Suprapubic skin (tissue), 4 donors: ENCODE results near the gene CIAO2A. TPM values are rescaled to one million over a fixed set of nuclear protein-coding genes. Genes with fewer than 3 reads are reported as not detected.
A peak's percentile ranks its signal among the peaks of the same experiment; 100 is the strongest.

Experiments
- DNase-seq, 2 donors: peaks; one replicate each; pipeline ENCODE4 v3.0.0-alpha.2; 2019; ENCODE audit warnings: low spot score in 2 of 2
- H3K27ac ChIP-seq: fragments of 200-600 bp; sonication (generic); one replicate; pipeline ENCODE4 v1.5.1; 2019
- H3K27me3 ChIP-seq: fragments of 200-600 bp; sonication (generic); one replicate; pipeline ENCODE4 v1.5.1; 2019
- H3K36me3 ChIP-seq: fragments of 200-600 bp; sonication (generic); one replicate; pipeline ENCODE4 v1.5.1; 2019
- H3K4me1 ChIP-seq: fragments of 200-600 bp; sonication (generic); one replicate; pipeline ENCODE4 v1.5.1; 2019
- H3K4me3 ChIP-seq: fragments of 200-600 bp; sonication (generic); one replicate; pipeline ENCODE4 v1.5.1; 2019; ENCODE audit warnings: mild to moderate bottlenecking
- H3K9me3 ChIP-seq: fragments of 200-600 bp; sonication (generic); one replicate; pipeline ENCODE4 v1.5.1; 2019
- EP300 ChIP-seq: sonication (generic); formaldehyde crosslinking; IDR thresholded peaks from one replicate; pipeline ENCODE4 v1.6.1; 2017; ENCODE audit warnings: antibody characterized with exemption
- POLR2A ChIP-seq, 2 donors: fragments of 450-650 bp; IDR thresholded peaks; one replicate each; pipeline ENCODE4 v1.6.1; 2017; ENCODE audit warnings: antibody characterized with exemption in 2 of 2, mild to moderate bottlenecking in 2 of 2, moderate library complexity in 2 of 2
- POLR2AphosphoS5 ChIP-seq, 3 donors: sonication (generic); formaldehyde crosslinking; IDR thresholded peaks; one replicate each; pipeline ENCODE4 v1.6.1; 2017; ENCODE audit warnings: antibody characterized with exemption in 3 of 3
- WGBS: methylation state at CpG from one replicate; pipeline ENCODE4 v1.1.5; 2018; 5-methylcytosine and 5-hydroxymethylcytosine counted together
- total RNA-seq, 4 donors: library from RNA; depleted of rRNA; stranded (reverse); fragments of >200 nt; gene quantifications; one replicate each; pipeline ENCODE4 v1.1.0, GENCODE V29; 2016
- TF ChIP-seq, protein P1 (sequence below), 2 donors: fragments of 200-600 bp in 1 of 2; fragments of 450-650 bp in 1 of 2; sonication (generic) in 1 of 2; IDR thresholded peaks; one replicate each; pipeline ENCODE4 v1.5.1; 2016 to 2019; ENCODE audit warnings: antibody characterized with exemption in 2 of 2, mild to moderate bottlenecking in 1 of 2, moderate library complexity in 1 of 2

CIAO2A gene, protein sequence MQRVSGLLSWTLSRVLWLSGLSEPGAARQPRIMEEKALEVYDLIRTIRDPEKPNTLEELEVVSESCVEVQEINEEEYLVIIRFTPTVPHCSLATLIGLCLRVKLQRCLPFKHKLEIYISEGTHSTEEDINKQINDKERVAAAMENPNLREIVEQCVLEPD
- 10 to 100 TPM; 19.1 to 37.0 (median 21.8) TPM for total RNA-seq

DNA sequence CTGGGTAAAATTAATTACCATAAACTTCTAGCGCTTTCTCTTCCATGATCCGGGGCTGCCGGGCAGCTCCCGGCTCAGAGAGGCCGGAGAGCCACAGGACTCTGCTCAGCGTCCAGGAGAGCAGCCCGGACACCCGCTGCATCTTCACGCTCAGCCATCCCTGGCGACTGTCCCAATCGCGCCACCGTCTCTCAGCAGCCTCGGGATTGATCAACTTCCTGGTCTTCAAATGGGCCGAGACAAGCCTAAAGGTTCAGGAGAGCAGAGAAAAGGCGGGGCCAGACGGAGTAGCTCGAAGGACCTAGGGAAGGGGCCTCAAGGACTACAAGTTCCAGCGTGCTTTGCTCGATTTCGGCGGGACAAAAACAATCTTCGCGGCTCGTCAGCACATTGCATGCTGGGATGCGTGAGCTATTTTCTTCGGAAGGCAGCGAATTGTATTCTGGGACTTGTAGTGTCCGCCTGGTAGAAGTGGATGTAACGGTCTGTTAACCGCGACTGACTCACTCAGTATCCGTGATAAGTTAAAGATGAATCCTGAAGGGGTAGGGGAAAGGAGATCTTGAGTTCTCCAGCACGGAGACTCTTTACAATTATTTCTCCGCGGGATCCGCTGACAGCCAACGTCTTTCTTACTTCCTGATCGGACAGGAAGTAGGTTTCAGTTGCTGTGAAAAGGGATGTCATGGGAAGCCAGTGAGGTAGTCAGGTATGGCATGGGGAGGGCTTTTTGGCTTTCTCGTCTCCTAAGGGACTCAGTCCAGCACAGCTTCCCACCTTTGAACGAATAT is at the start of gene CIAO2A:
CIAO2A (minus strand) TSS at position 212 of the 791 bp plus-strand sequence; CDS start at position 142, 70 bp downstream.
- no peaks in the 10 kb centered on the region for H3K27me3 ChIP-seq
- H3K9me3 ChIP-seq, result no peaks in the 10 kb centered on the region
- TF ChIP-seq, protein P1, sequence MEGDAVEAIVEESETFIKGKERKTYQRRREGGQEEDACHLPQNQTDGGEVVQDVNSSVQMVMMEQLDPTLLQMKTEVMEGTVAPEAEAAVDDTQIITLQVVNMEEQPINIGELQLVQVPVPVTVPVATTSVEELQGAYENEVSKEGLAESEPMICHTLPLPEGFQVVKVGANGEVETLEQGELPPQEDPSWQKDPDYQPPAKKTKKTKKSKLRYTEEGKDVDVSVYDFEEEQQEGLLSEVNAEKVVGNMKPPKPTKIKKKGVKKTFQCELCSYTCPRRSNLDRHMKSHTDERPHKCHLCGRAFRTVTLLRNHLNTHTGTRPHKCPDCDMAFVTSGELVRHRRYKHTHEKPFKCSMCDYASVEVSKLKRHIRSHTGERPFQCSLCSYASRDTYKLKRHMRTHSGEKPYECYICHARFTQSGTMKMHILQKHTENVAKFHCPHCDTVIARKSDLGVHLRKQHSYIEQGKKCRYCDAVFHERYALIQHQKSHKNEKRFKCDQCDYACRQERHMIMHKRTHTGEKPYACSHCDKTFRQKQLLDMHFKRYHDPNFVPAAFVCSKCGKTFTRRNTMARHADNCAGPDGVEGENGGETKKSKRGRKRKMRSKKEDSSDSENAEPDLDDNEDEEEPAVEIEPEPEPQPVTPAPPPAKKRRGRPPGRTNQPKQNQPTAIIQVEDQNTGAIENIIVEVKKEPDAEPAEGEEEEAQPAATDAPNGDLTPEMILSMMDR (IDR thresholded peaks at IDR 0.05), result no peak
- no peak for TF ChIP-seq EP300
- peak in 1 of 2 donors; percentile 41 for TF ChIP-seq POLR2A (IDR thresholded peaks at IDR 0.05)
- peak in 2 of 3 donors; percentile 61 to 66 for TF ChIP-seq POLR2AphosphoS5 (IDR thresholded peaks at IDR 0.05)
- peaks cover 5% of the 10 kb centered on the region for H3K36me3 ChIP-seq
- H3K4me3 ChIP-seq, result peak within 1 kb of the TSS; percentile 64
- DNase-seq, result peak; percentile 96 to 98
- peak within 1 kb of the TSS; percentile 87 for H3K27ac ChIP-seq
- peaks cover 69% of the 10 kb centered on the region for H3K4me1 ChIP-seq
- WGBS, result 0% methylated on average over 41 of the region's 41 CpGs

DNA sequence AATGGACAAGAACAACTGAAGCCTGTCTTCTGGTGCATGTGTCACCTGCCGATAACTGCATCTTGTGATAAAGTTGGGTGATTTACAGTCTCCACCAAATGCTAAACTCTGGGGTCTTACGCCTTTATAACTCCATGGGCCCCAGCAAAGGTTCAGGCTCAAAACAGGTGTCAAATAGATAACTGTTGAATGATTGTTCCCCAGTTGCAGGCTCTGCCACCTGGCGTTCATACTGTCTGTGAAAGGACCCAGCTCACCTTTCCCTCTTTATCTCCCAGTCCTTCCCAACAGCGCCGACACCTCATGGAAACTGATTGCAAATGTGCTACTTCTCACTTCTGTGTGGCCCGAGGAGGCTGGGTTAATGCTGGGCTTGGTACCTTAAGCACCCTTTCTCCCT is 49.6 kb upstream of the CIAO2A start:
- peaks cover 32% of the 10 kb centered on the region for H3K36me3 ChIP-seq
- TF ChIP-seq POLR2A (IDR thresholded peaks at IDR 0.05), result no peak
- 97% methylated on average over 6 of the region's 6 CpGs for WGBS

DNA sequence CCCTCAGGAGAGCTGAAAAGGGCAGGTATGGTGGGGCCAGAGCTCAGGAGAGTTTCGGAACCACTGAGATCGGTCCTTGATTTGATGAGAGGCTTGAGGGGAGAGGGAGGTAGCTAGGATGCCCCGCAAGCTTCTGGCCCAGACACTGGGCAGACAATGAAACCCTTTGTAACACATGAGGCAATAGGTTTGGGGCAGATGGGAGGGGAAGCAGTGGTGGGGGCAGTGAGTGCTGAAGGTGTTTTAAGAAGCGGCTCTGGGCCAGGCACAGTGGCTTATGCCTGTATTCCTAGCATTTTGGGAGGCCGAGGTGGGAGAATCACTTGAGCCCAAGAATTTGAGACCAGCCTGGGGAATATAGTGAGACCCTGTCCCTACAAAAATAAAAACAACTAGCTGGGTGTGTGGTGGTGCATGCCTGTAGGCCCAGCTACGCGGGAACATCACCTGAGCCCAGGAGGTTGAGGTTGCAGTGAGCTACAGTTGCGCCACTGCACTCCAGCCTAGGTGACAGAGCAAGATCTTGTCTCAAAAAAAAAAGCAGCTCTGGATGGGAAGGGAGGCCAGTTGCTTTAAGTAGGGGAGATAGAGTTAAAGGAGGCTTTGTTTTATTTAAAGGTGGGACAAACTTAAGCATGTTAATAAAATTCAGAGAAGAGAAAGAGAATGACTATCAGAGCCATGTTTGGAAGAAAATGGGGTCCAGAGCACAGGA is 48.3 kb upstream of the CIAO2A start:
- 81% methylated on average over 8 of the region's 8 CpGs for WGBS
- H3K36me3 ChIP-seq, result peaks cover 45% of the 10 kb centered on the region
- H3K4me1 ChIP-seq, result no peaks in the 10 kb centered on the region
- TF ChIP-seq, protein P1 (IDR thresholded peaks at IDR 0.05), result no peak
- TF ChIP-seq POLR2AphosphoS5 (IDR thresholded peaks at IDR 0.05) (no peak), POLR2A (IDR thresholded peaks at IDR 0.05) (no peak), EP300 (no peak)
- no peaks in the 10 kb centered on the region for H3K27me3 ChIP-seq
- H3K4me3 ChIP-seq, result no peak overlapping the region
- no peaks in the 10 kb centered on the region for H3K9me3 ChIP-seq
- no peak for DNase-seq
- no peak overlapping the region for H3K27ac ChIP-seq

More for the DNA sequence above, 49.6 kb upstream of the CIAO2A start:
- no peak overlapping the region for H3K4me3 ChIP-seq
- DNase-seq, result no peak
- no peak overlapping the region for H3K27ac ChIP-seq
- H3K9me3 ChIP-seq, result no peaks in the 10 kb centered on the region
- H3K4me1 ChIP-seq, result no peaks in the 10 kb centered on the region
- H3K27me3 ChIP-seq, result no peaks in the 10 kb centered on the region

DNA sequence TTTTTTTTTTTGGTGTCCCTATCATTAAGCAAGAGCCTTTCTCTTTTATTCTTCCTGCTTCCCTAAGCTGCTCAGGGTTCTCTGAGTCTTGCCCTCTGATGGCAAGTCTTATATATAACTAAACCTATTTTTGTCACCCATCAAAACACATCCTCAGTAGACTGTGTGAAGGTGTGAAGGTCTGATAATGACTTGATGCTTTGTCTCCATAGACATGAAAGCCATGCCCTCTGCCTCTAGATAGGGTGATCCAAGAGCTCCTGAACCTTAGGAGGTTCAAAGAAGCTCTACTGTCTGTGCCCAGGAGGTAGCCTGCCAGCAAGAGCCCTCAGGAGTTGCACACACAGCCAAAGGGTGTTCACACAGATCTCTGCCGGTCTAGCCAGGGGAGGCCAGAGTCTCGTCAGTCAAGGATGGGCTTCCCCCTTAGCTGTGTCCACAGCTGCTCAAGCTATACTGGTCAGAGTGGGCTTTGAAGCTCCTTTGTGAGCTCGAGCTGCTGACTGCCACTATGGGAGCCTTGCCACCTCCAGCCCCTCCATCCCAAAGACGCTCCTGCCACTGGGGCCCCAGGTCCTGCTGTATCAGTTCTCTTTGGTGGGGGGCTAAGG is 44.8 kb upstream of the CIAO2A start:
- 90% methylated on average over 4 of the region's 4 CpGs for WGBS
- Histone ChIP-seq H3K4me1 (no peaks in the 10 kb centered on the region), H3K27me3 (no peaks in the 10 kb centered on the region), H3K4me3 (no peak overlapping the region), H3K27ac (no peak overlapping the region), H3K9me3 (no peaks in the 10 kb centered on the region), H3K36me3 (peaks cover 67% of the 10 kb centered on the region)
- TF ChIP-seq POLR2AphosphoS5 (IDR thresholded peaks at IDR 0.05) (no peak), EP300 (no peak)
- DNase-seq, result no peak

DNA sequence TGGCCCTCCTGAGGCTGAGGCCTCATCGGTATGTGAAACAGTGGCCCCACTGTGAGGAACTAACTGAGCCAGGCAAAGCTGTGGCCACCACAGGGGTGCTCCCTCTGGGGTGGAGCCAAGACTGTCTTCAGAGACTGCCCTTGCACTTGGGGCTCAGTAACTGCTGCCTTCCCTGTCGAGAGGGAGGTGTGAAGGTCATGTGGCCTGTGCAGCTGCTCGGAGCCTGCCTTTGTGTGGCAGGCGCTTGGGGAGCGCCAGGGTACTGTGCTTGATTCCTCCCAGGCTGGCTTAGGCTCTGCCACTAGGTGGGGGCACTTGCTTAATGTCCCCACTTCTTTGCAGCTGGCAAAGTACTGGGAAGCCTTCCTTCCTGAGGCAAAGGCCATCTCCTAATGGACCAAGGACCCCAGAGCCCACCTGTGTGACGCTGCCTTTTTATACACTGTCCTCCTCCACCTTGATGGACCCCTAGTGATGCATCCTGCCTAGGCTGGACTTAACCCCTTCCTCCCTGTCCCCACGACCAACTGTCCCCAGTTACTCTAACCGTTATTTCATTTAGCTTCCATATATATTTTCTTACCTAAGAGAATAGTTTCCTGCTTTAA is 43.7 kb upstream of the CIAO2A start:
- Histone ChIP-seq H3K4me3 (no peak overlapping the region), H3K27ac (no peak overlapping the region), H3K9me3 (no peaks in the 10 kb centered on the region), H3K27me3 (no peaks in the 10 kb centered on the region), H3K36me3 (peaks cover 71% of the 10 kb centered on the region), H3K4me1 (no peaks in the 10 kb centered on the region)
- TF ChIP-seq, protein P1 (IDR thresholded peaks at IDR 0.05), result no peak
- TF ChIP-seq EP300 (no peak), POLR2A (IDR thresholded peaks at IDR 0.05) (no peak), POLR2AphosphoS5 (IDR thresholded peaks at IDR 0.05) (no peak)
- DNase-seq, result no peak
- WGBS, result 75% methylated on average over 7 of the region's 8 CpGs
